KBM-7 (cell line): Measurements from ENCODE around the gene TMEM119.
A peak's percentile ranks its signal among the peaks of the same experiment; 100 is the strongest.
"Not testable (repeated sequence)": the region's sequence is repeated elsewhere in the genome, so short reads cannot be mapped to it uniquely, and the experiment has no call there.

ENCODE experiments used
- DNase-seq: peaks from one replicate; pipeline ENCODE4 v3.0.0-alpha.2; 2015
- in situ Hi-C: fragments of 300-500 bp; cut with MboI; formaldehyde crosslinking; loops from 2 replicates; pipeline ENCODE4 v1.14.3; 2020; ENCODE audit warnings: low sequenced_read_pairs, low pct_unique_long_range_greater_than_20kb, mixed read lengths

The TMEM119 gene

GRCh38 chr12:108574276-108574675, 23.6 kb downstream of the TMEM119 start:
- DNase-seq, in situ Hi-C loops: not testable (repeated sequence)

DNA sequence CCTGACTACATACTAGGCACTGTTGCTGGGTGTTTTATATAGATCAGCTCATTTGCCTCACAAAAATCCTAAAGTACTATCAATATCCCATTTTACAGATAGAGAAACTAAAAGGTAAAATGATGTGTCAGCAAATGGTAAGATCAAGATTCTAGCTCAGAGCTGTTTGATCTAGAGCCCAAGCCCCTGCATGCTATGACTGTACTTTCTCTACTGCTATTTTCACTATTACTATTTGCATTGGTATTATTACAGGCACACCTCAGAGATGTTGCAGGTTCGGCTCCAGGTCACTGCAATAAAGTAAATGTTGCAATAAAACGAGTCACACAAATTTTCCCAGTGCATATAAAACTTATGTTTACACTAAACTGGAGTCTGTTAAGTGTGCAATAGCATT, 24.6 kb downstream of the TMEM119 start:
- in situ Hi-C loops = no loop called here
- DNase-seq = no peak

DNA sequence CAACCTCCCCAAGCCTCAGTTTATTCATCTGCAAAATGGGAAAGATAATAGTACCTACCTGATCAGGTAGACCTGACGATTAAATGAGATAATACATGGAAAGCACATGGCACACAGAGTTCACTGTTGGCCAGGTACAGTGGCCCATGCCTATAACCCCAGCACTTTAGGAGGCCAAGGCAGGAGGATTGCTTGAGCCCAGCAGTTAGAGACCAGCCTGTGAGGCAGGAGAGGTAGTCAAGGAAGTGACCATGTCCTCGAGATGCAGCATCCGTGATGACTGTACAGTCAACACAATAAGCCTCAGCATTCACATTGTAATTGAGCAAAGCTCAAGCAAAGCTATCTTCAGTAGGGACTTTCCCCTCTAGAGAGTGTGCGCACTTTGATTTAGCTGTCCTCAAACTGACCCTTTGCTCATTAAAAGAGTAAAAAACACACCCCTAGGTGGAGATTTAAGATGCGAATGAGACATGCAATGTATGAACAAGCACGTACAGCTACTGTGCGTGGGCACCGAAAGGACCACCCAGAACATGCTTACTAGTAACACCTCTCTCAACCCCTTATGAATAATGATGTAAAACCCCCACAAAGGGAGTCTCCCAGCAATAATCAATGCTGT, 25.6 kb downstream of the TMEM119 start:
- in situ Hi-C loops = no loop called here
- DNase-seq = no peak

GRCh38 chr12:108571609-108572165, 26.2 kb downstream of the TMEM119 start:
- in situ Hi-C loops = no loop called here
- DNase-seq = no peak

DNA sequence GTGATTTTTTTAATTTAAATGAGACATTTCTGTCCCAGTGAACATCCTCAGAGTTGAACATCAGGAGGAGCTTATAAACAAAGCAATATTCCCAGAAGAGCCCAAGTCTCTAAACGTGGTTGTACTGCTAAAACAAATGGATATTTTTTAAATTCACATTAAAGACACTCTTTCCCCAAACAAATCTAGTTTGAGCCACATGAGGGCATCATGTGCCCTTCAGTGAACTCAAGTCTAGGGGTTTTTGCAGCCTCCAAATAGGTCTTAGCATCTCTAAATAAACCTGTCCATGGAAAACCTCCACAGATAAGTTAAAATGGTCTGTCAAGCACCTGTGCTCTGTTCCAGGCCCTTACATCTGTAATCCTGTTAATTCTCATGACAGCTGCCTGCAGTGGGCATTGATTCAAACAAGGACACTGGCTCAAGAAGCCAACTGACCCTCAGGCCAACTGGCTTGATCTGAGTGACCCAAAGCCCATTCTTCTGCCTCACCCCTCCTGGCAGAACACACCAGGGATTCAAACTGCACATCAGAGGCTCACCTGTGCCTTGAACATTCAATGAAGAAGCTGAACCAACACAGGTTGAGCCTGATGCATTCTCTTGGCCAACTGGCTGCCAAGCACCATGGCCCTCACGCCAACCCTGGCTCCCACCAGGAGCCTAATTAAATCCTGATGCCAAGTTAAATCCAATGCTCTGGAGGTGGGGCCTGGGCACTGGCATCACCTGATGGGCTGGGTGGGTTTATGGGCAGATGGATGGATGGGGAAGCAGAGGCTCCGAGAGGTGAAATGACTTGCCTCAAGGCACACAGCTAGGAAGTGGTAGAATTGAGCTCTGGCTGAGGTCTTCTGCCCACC, 26.9 kb downstream of the TMEM119 start:
- DNase-seq = peak; percentile 56

DNA sequence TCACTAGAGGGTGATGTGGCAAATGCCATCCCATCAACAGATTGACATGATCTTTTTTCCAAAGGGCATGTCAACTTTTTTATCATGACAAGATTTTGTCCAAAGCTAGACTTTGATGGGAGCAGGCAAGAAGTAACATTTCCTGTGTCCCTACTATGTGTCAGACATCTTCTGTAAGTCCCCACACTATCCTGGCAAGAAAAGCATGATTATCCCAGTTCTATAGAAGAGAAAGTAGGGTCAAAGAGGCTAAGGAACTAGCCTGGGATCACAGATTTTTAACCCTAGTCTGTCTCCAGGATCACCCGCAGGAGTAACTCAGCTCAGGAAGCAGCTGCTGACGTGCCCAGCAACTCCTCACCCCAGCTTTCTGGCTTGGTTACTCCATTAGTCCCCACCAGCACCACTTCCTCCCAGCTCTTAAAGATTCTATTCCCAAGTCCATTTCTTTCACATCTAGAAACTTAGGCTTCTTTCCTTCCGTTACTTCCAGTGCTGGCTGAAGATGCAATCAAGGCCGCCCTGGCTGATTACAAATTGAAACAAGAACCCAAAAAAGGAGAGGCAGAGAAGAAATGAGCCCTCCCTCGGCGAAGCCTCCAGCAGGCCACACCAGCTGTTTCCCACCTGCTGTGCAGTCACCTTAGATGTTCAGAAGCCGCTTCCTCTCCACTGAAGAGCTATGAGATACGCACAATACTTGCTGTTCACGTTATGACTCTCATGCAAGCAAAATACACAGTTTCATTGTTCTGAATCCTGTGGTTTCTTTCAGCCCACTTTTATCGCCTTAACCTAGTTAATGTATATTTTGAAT, 29.3 kb downstream of the TMEM119 start:
- no peak for DNase-seq
- in situ Hi-C loops = no loop called here

More for the DNA sequence above, 26.9 kb downstream of the TMEM119 start:
- in situ Hi-C loops = no loop called here

DNA sequence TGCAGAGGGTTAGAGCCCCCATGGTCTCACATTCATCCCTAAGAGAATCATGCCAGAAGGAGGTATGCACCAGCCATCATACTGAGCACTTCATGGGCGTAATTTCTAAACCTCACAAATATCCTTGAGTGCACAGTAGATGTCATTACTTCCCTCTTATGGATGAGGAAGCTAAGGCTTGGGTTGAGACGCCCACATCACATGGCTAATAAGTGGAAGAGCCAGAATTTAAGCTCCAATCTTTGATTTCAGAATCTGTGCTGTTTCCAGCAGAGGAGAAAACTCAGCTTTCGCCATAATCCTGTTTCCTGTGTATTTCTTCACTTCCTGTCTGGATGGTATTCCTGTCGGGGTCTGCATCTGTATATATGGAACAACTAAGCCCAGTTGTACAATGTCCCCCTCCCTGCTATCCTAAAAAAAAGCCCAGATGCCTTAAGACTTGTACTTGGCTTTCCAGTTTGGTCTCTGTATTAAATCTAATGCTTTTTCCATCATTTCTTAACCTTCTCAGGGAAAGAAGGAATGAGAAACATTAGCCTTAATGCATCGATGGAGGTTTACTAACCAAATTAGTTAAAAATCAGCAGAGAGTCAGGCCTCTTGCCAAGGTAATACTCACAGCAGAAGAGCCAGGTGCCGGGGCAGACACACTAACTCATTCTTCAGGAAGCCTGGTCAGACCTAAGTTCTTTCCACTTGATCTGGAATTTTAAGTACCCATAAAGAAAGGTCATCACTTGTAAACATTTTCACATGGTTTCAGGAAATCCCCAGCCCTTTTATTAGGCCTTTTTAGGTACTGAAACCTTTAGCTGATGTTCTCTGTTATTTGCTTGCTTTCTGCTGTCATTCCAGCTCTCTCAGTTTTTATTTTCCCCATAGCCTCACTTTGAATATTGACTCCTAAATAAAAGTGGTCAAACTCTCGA, 30.2 kb downstream of the TMEM119 start:
- DNase-seq = no peak
- in situ Hi-C loops = no loop called here

DNA sequence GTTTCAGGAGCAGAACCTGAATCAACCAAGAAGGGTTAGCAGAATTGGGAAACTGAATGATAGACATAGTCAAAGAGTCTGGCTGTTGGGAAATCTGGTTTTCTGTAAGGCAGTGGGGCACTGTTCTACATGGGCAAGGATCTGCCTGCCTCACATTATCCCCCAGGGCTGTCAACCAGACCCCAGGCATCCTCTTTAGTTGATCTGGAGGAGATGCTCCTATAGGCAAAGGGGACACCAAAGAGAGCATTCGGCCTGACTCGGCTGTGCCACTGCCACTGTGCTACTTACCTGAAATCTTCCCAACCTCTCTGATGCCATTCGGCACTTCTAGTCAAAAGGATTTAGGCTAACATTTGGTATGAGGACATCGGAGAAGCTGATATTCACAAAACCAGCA, 31.4 kb downstream of the TMEM119 start:
- in situ Hi-C loops = no loop called here
- DNase-seq = no peak

DNA sequence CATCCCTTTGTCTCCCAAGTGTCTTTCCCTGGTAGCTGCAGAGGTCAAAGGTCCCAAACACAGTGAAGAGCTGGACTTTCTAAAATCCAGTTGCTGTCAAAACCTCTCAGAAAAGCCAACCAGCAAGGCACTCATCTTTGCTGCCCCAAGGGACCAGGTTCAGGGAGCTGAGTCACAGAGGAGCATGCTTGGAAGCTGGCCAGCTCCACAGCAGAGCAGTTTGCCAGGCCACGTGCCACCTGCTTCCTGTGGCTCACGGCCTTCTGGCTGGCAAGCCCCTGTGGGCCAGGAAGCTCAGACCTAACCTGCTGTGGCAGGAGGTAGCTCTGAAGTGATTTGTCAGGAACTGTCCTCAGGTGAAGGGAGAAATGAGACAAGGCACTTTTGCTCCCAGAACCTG, 31.9 kb downstream of the TMEM119 start:
- in situ Hi-C loops = no loop called here
- DNase-seq = peak; percentile 50

DNA sequence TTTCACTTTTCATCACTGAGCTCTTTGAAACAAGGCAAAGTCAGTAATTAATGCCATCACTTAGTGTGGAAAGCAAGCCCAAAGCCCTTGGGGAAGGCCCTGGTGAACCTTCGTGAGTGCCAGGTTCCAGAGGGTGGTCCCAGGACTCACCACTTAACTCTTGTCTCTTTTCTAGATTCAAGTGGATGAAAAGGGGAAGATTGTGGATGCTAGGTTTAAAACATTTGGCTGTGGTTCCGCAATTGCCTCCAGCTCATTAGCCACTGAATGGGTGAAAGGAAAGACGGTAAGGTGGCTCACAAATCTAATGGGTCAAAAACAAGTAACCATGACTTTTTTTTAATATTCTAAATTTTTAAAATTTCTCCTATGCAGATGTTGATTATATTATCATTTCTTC, 32.7 kb downstream of the TMEM119 start:
- no peak for DNase-seq
- in situ Hi-C loops = no loop called here

DNA sequence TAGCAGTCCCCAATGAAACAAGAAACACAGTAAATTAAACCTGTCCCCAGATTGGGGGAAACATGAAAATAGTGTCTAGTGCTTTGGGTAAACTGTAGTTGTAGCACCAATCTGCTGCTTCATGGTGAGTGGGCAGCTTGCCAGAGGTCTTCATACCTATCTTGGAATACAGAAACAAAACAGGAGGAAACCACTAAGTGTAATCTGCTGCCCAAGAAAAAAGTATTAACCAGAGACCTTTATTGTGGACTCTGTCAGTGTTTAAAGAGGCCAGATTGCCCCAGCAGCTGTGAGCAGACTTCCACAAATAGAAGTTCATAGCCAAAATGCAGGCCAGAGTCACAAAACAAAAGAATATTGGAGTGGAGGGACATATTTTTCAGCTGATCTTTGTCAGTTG, 33.2 kb downstream of the TMEM119 start:
- in situ Hi-C loops = no loop called here
- DNase-seq = peak; percentile 42

GRCh38 chr12:108563804-108564151, 34.1 kb downstream of the TMEM119 start:
- in situ Hi-C loops = no loop called here
- no peak for DNase-seq

DNA sequence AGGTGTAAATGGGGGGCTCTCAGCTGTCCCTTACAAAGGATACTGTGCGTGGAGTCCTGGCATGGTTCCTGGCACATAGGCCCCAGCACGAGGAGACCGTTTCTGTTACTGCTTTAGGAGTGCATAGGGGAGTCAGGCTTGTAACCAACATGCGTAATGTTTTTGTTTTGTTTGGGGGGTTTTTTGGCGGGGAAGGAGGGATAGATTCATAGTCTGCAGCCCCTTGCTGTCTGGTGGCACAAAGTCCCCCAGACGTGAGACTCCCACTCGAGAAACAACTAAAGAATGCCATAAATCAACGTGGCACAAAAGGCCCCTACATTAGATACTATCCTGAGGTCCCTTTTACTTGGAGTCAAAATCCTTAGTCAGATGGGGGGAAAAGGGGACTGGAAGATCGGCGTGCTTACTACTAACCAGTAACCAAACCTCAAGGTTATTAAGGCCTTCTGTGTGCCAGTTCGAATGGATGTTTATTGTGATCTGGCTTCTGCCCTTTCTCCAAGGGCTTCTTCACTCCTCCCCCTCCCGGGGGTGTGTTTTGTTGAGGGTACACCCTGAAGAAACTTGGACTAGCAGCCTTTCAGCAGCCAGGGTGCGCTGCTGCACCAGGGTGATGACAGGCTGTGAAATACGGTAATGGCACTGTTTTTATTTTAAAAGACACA, 34.6 kb downstream of the TMEM119 start:
- in situ Hi-C loops = no loop called here
- DNase-seq = peak; percentile 91

- in situ Hi-C loops = no loop called here
- DNase-seq = peak; percentile 97
These were observed 35.3 kb downstream of the TMEM119 start, which contains the start of gene ISCU for GRCh38 chr12:108562348-108563135. TSS of gene ISCU (plus strand) at chr12:108562596. CDS start at chr12:108562623, 27 bp downstream.

- no peak for DNase-seq
These were observed 36.0 kb downstream of the TMEM119 start for GRCh38 chr12:108561852-108562347.

DNA sequence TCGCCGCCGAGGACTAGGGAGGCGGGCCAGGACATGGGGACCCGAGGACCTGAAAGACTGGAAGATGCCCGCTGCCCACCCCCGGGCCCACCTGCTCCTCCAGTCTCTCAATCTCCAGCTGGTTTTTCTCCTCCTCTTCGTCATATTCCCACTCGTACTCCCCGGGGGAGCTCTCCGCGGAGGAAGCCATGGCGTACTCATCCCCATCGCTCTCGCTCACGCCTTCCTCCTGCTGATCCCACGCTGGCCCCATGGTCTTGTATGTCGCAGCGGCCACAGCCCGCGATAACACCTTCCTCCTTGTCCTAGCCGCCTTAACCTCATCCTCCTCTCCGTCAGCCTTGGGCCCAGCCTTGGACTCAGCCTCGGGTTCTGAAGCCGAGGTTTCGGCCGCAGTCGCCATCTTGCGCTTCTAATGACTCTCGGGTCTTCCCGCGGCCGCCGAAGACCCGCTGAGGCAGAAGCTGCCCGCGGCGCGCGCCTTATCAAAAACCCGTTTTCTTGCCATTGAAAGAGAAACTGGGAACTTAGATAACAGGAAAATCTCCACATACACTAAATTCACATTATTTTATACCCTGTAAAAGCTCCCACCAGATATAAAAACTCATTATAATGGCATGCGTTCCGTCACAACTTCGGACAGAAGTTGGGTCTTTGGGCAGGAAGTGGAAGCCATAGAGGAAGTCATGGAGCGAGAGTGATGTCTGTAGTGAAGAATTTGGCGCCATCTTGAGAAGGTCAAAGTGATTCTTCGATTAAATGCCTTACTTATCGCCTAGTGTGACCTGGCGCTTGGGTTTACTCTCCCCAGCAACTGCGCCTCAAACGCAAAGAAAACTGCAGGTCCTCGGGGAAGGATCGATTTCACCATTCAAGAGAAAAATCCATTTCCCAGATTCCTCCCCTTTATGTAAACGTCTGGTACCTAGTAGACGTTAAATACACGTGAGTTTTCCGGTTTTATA, 36.8 kb downstream of the TMEM119 start, which contains the start of gene SART3:
TSS of gene SART3 (minus strand) at position 422 of the 968 bp plus-strand sequence. CDS start at position 403, 19 bp downstream.
- DNase-seq = peak; percentile 95
- in situ Hi-C loops = no loop called here

More at GRCh38 chr12:108561852-108562347, 36.0 kb downstream of the TMEM119 start:
- in situ Hi-C loops = no loop called here
